Measurements from ENCODE around the gene MAML3. TPM values are rescaled to one million over a fixed set of nuclear protein-coding genes. Genes with fewer than 3 reads are reported as not detected.

MAML3 gene
- total and polyA plus RNA-seq, 10 donors = 0.63 to 18.4 (median 12.7) TPM

GRCh38 chr4:139759097-139759496, 394.9 kb downstream of the MAML3 start:
- H3K27me3 ChIP-seq (replicated peaks in 1 of 7) = no peaks in the 10 kb centered on the region
- intact Hi-C loops (cut with DNase I; ENCODE audit: low total_unique reads) = no loop called here
- no peak overlapping the region for H3K27ac ChIP-seq
- H3K36me3 ChIP-seq = no peaks in the 10 kb centered on the region
- no peak for TF ChIP-seq CTCF (IDR thresholded peaks at IDR 0.05 in 8 of 11, conservative IDR thresholded peaks at IDR 0.05 in 3 of 11)
- TF ChIP-seq POLR2AphosphoS5 (IDR thresholded peaks at IDR 0.05) = no peak
- no peak for TF ChIP-seq POLR2A (IDR thresholded peaks at IDR 0.05)
- 82 to 96% (median 88%) methylated on average over 4 of the region's 4 CpGs for WGBS, 5 donors
- H3K9me3 ChIP-seq = no peaks in the 10 kb centered on the region
- peaks cover 16 to 30% (median 25%) of the 10 kb centered on the region in 6 donors for H3K4me1 ChIP-seq
- H3K4me3 ChIP-seq = no peak overlapping the region
- no peak for DNase-seq

GRCh38 chr4:139756391-139757180, 397.4 kb downstream of the MAML3 start:
- peaks cover 0 to 5% (median 3%) of the 10 kb centered on the region in 6 donors for H3K4me1 ChIP-seq
- TF ChIP-seq CTCF (IDR thresholded peaks at IDR 0.05 in 8 of 11, conservative IDR thresholded peaks at IDR 0.05 in 3 of 11) = no peak
- no peak for TF ChIP-seq POLR2AphosphoS5 (IDR thresholded peaks at IDR 0.05)
- no peak for TF ChIP-seq POLR2A (IDR thresholded peaks at IDR 0.05)
- no peaks in the 10 kb centered on the region for H3K9me3 ChIP-seq
- DNase-seq = no peak
- no peaks in the 10 kb centered on the region for H3K27me3 ChIP-seq (replicated peaks in 1 of 7)
- H3K4me3 ChIP-seq = no peak overlapping the region
- H3K27ac ChIP-seq = no peak overlapping the region
- H3K36me3 ChIP-seq = no peaks in the 10 kb centered on the region
- 60 to 85% (median 81%) methylated on average over 10 of the region's 10 CpGs for WGBS, 5 donors
- intact Hi-C loops (cut with DNase I; ENCODE audit: low total_unique reads) = no loop called here

- Histone ChIP-seq H3K4me1 (no peaks in the 10 kb centered on the region), H3K4me3 (no peak overlapping the region), H3K9me3 (no peaks in the 10 kb centered on the region), H3K36me3 (no peaks in the 10 kb centered on the region), H3K27me3 (replicated peaks in 1 of 7) (no peaks in the 10 kb centered on the region), H3K27ac (no peak overlapping the region)
- 85 to 96% (median 89%) methylated on average over 12 of the region's 12 CpGs for WGBS, 5 donors
- no peak for TF ChIP-seq POLR2AphosphoS5 (IDR thresholded peaks at IDR 0.05)
- no peak for TF ChIP-seq CTCF (IDR thresholded peaks at IDR 0.05 in 8 of 11, conservative IDR thresholded peaks at IDR 0.05 in 3 of 11)
- TF ChIP-seq POLR2A (IDR thresholded peaks at IDR 0.05) = no peak
- no peak for DNase-seq
- intact Hi-C loops (cut with DNase I; ENCODE audit: low total_unique reads) = no loop called here
Observed at GRCh38 chr4:139754938-139755337, 399.0 kb downstream of the MAML3 start.

GRCh38 chr4:139753686-139754085, 400.3 kb downstream of the MAML3 start:
- H3K27ac ChIP-seq = no peak overlapping the region
- TF ChIP-seq POLR2A (IDR thresholded peaks at IDR 0.05) = no peak
- DNase-seq = no peak
- intact Hi-C loops (cut with DNase I; ENCODE audit: low total_unique reads) = no loop called here
- no peaks in the 10 kb centered on the region for H3K9me3 ChIP-seq
- H3K4me1 ChIP-seq = peaks cover 0 to 5% (median 0%) of the 10 kb centered on the region in 6 donors
- H3K27me3 ChIP-seq (replicated peaks in 1 of 7) = no peaks in the 10 kb centered on the region
- no peak overlapping the region for H3K4me3 ChIP-seq
- no peaks in the 10 kb centered on the region for H3K36me3 ChIP-seq
- 90 to 98% (median 96%) methylated on average over 3 of the region's 3 CpGs for WGBS, 5 donors

Measured in spleen (tissue), 11 donors.